ENCODE measurements around the gene TPPP2. TPM values are rescaled to one million over a fixed set of nuclear protein-coding genes. Genes with fewer than 3 reads are reported as not detected.

Gene TPPP2
- total RNA-seq, 1 experiment from 2014 or later: 0.35 TPM

DNA sequence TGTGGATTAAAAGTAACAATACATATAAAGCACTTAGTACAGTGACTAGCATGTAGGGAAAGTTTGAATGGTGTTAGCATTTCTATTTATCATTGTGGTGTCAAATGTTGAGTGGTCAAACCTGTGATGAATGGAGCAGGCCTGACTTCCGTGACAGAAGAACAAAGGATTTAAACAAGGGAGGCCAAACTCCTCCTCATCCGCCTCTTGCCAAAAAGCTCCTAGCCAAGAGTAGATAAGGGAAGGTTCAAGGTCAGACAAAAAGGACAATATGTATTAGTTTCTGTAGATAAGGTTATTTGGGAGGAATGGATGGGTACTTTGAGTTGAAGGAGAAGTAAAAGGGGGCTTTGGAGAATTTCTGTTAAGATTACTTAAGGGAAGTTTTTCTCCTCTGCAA is 18.6 kb downstream of the TPPP2 start:
- CTCF ChIA-PET: interaction anchor here (1.5 to 2.2 kb wide), 4 partner anchors 34 to 78 kb away, joined by 4 to 19 read pairs (median 8); no protein-coding TSS in a partner anchor
- POLR2A ChIA-PET: no interaction called here
- no peak overlapping the region for H3K4me3 Mint-ChIP-seq

DNA sequence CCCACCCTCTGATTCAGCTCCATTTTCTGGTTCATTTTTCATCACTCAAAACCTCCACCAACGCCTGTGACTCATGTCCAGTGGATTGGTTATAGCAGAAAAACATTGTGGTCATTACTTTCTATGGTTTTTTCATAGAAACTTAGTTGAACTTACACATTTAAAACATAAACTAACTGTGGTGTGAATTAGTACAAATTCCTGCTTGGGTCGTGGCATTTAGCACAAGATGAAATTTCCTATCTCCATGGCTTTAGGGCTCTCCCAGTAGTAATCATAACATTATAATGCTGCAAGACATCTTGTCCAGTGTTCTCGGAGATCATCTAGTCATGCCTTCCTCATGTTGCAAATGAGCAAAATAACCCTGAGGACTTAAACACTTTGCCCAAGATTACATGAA is 19.3 kb downstream of the TPPP2 start:
- no peaks in the 10 kb centered on the region for H3K4me1 Mint-ChIP-seq
- ChIA-PET POLR2A (no interaction called here), CTCF (interaction anchor here (2.7 kb wide), 1 partner anchor 43 kb away, joined by 9 read pairs; no protein-coding TSS in a partner anchor)
- TF ChIP-seq CREM (CRISPR knock-in tag; IDR thresholded peaks at IDR 0.05) (no peak), TCF7 (CRISPR knock-in tag; IDR thresholded peaks at IDR 0.05; ENCODE audit: low read depth) (no peak), ZNF263 (CRISPR knock-in tag; IDR thresholded peaks at IDR 0.05; ENCODE audit: low read depth) (no peak)
- TF ChIP-seq, protein P1, sequence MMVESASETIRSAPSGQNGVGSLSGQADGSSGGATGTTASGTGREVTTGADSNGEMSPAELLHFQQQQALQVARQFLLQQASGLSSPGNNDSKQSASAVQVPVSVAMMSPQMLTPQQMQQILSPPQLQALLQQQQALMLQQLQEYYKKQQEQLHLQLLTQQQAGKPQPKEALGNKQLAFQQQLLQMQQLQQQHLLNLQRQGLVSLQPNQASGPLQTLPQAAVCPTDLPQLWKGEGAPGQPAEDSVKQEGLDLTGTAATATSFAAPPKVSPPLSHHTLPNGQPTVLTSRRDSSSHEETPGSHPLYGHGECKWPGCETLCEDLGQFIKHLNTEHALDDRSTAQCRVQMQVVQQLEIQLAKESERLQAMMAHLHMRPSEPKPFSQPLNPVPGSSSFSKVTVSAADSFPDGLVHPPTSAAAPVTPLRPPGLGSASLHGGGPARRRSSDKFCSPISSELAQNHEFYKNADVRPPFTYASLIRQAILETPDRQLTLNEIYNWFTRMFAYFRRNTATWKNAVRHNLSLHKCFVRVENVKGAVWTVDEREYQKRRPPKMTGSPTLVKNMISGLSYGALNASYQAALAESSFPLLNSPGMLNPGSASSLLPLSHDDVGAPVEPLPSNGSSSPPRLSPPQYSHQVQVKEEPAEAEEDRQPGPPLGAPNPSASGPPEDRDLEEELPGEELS (CRISPR knock-in tag; IDR thresholded peaks at IDR 0.05): no peak
- TF ChIP-seq, protein P2, sequence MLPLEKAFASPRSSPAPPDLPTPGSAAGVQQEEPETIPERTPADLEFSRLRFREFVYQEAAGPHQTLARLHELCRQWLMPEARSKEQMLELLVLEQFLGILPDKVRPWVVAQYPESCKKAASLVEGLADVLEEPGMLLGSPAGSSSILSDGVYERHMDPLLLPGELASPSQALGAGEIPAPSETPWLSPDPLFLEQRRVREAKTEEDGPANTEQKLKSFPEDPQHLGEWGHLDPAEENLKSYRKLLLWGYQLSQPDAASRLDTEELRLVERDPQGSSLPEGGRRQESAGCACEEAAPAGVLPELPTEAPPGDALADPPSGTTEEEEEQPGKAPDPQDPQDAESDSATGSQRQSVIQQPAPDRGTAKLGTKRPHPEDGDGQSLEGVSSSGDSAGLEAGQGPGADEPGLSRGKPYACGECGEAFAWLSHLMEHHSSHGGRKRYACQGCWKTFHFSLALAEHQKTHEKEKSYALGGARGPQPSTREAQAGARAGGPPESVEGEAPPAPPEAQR (CRISPR knock-in tag; IDR thresholded peaks at IDR 0.05): no peak
- DNase-seq (ENCODE audit: low spot score) (no peak), ATAC-seq (no peak)
- no peaks in the 10 kb centered on the region for H3K9me3 Mint-ChIP-seq
- no peaks in the 10 kb centered on the region for H3K36me3 Mint-ChIP-seq
- H3K4me3 Mint-ChIP-seq: no peak overlapping the region
- H3K27ac Mint-ChIP-seq: no peak overlapping the region
- H3K27me3 Mint-ChIP-seq (ENCODE audit: low read depth): peaks cover 3% of the 10 kb centered on the region

More for the DNA sequence above, 18.6 kb downstream of the TPPP2 start:
- H3K4me1 Mint-ChIP-seq: no peaks in the 10 kb centered on the region
- no peak overlapping the region for H3K27ac Mint-ChIP-seq
- DNase-seq (ENCODE audit: low spot score) (no peak), ATAC-seq (no peak)
- no peaks in the 10 kb centered on the region for H3K9me3 Mint-ChIP-seq
- no peaks in the 10 kb centered on the region for H3K36me3 Mint-ChIP-seq
- peaks cover 3% of the 10 kb centered on the region for H3K27me3 Mint-ChIP-seq (ENCODE audit: low read depth)
- TF ChIP-seq, protein P3, sequence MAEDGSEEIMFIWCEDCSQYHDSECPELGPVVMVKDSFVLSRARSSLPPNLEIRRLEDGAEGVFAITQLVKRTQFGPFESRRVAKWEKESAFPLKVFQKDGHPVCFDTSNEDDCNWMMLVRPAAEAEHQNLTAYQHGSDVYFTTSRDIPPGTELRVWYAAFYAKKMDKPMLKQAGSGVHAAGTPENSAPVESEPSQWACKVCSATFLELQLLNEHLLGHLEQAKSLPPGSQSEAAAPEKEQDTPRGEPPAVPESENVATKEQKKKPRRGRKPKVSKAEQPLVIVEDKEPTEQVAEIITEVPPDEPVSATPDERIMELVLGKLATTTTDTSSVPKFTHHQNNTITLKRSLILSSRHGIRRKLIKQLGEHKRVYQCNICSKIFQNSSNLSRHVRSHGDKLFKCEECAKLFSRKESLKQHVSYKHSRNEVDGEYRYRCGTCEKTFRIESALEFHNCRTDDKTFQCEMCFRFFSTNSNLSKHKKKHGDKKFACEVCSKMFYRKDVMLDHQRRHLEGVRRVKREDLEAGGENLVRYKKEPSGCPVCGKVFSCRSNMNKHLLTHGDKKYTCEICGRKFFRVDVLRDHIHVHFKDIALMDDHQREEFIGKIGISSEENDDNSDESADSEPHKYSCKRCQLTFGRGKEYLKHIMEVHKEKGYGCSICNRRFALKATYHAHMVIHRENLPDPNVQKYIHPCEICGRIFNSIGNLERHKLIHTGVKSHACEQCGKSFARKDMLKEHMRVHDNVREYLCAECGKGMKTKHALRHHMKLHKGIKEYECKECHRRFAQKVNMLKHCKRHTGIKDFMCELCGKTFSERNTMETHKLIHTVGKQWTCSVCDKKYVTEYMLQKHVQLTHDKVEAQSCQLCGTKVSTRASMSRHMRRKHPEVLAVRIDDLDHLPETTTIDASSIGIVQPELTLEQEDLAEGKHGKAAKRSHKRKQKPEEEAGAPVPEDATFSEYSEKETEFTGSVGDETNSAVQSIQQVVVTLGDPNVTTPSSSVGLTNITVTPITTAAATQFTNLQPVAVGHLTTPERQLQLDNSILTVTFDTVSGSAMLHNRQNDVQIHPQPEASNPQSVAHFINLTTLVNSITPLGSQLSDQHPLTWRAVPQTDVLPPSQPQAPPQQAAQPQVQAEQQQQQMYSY (CRISPR knock-in tag; IDR thresholded peaks at IDR 0.05): no peak
- no peak for TF ChIP-seq TCF7 (CRISPR knock-in tag; IDR thresholded peaks at IDR 0.05; ENCODE audit: low read depth)
- TF ChIP-seq, protein P4, sequence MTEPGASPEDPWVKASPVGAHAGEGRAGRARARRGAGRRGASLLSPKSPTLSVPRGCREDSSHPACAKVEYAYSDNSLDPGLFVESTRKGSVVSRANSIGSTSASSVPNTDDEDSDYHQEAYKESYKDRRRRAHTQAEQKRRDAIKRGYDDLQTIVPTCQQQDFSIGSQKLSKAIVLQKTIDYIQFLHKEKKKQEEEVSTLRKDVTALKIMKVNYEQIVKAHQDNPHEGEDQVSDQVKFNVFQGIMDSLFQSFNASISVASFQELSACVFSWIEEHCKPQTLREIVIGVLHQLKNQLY (CRISPR knock-in tag; IDR thresholded peaks at IDR 0.05): no peak

DNA sequence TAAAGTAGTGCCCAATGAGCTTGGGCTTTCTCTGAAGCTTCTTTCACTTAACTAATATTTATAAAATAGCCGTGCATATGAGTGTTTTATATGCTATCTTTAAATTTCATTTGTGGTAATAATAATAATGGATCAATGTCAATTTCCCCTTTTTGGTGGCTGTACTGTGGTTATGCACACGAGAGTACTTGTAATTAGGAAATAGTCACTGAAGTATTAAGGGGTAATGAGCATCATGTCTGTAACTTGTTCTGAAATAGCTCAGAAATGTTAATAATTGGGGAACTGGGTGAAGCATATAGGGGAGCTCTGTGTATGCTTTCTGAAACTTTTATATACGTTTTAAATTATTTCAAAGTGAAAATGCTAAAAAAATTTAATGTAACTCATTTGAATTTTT is 20.6 kb downstream of the TPPP2 start:
- H3K27ac Mint-ChIP-seq: no peak overlapping the region
- TF ChIP-seq NR3C1 (CRISPR knock-in tag; conservative IDR thresholded peaks at IDR 0.05; ENCODE audit: low read depth): no peak
- TF ChIP-seq, protein P5, sequence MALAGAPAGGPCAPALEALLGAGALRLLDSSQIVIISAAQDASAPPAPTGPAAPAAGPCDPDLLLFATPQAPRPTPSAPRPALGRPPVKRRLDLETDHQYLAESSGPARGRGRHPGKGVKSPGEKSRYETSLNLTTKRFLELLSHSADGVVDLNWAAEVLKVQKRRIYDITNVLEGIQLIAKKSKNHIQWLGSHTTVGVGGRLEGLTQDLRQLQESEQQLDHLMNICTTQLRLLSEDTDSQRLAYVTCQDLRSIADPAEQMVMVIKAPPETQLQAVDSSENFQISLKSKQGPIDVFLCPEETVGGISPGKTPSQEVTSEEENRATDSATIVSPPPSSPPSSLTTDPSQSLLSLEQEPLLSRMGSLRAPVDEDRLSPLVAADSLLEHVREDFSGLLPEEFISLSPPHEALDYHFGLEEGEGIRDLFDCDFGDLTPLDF (CRISPR knock-in tag; IDR thresholded peaks at IDR 0.05): no peak
- TF ChIP-seq, protein P6, sequence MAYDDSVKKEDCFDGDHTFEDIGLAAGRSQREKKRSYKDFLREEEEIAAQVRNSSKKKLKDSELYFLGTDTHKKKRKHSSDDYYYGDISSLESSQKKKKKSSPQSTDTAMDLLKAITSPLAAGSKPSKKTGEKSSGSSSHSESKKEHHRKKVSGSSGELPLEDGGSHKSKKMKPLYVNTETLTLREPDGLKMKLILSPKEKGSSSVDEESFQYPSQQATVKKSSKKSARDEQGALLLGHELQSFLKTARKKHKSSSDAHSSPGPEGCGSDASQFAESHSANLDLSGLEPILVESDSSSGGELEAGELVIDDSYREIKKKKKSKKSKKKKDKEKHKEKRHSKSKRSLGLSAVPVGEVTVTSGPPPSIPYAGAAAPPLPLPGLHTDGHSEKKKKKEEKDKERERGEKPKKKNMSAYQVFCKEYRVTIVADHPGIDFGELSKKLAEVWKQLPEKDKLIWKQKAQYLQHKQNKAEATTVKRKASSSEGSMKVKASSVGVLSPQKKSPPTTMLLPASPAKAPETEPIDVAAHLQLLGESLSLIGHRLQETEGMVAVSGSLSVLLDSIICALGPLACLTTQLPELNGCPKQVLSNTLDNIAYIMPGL (CRISPR knock-in tag; IDR thresholded peaks at IDR 0.05): no peak
- TF ChIP-seq, protein P7, sequence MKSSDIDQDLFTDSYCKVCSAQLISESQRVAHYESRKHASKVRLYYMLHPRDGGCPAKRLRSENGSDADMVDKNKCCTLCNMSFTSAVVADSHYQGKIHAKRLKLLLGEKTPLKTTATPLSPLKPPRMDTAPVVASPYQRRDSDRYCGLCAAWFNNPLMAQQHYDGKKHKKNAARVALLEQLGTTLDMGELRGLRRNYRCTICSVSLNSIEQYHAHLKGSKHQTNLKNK (CRISPR knock-in tag; IDR thresholded peaks at IDR 0.05): no peak
- no peak for ATAC-seq
- peaks cover 4% of the 10 kb centered on the region for H3K4me1 Mint-ChIP-seq
- ChIA-PET POLR2A (no interaction called here), CTCF (interaction anchor here (1.3 to 2.7 kb wide), 5 partner anchors 18 to 54 kb away, joined by 4 to 21 read pairs (median 5); no protein-coding TSS in a partner anchor)
- no peaks in the 10 kb centered on the region for H3K9me3 Mint-ChIP-seq
- no peak for DNase-seq (ENCODE audit: low spot score)
- no peaks in the 10 kb centered on the region; the same call in 1 of the 2 replicates for H3K27me3 Mint-ChIP-seq (ENCODE audit: low read depth)
- no peaks in the 10 kb centered on the region for H3K36me3 Mint-ChIP-seq
- no peak overlapping the region for H3K4me3 Mint-ChIP-seq
